ENCODE measurements around the gene CPNE6.
A peak's percentile ranks its signal among the peaks of the same experiment; 100 is the strongest.
"Not testable (repeated sequence)": the region's sequence is repeated elsewhere in the genome, so short reads cannot be mapped to it uniquely, and the experiment has no call there.

The CPNE6 gene

GRCh38 chr14:24088095-24088494, 16.7 kb downstream of the CPNE6 start:
- DNase-seq = no peak

GRCh38 chr14:24089890-24090289, 18.5 kb downstream of the CPNE6 start:
- DNase-seq = no peak

- DNase-seq = no peak
Observed at GRCh38 chr14:24092110-24092504, 20.7 kb downstream of the CPNE6 start.

- no peak for DNase-seq
Observed at GRCh38 chr14:24092505-24093206, 21.3 kb downstream of the CPNE6 start.

- no peak for DNase-seq
Observed at GRCh38 chr14:24093207-24093900, 22.0 kb downstream of the CPNE6 start.

GRCh38 chr14:24093901-24094840, 22.8 kb downstream of the CPNE6 start, which contains the start of gene PCK2:
Gene PCK2, plus strand, starts transcription at chr14:24094311. Its CDS starts 95 bp downstream, at chr14:24094406.
- peak; percentile 53 for DNase-seq

GRCh38 chr14:24094841-24095270, 23.5 kb downstream of the CPNE6 start:
- DNase-seq = no peak

GRCh38 chr14:24095271-24096068, 24.1 kb downstream of the CPNE6 start:
- DNase-seq = peak; percentile 26

GRCh38 chr14:24096545-24097181, 25.3 kb downstream of the CPNE6 start:
- DNase-seq = no peak

GRCh38 chr14:24098229-24098926, 27.0 kb downstream of the CPNE6 start:
- DNase-seq = no peak

- no peak for DNase-seq
Observed at GRCh38 chr14:24098927-24099813, 27.8 kb downstream of the CPNE6 start.

- no peak for DNase-seq
Observed at GRCh38 chr14:24100197-24100981, 29.0 kb downstream of the CPNE6 start.

- DNase-seq = no peak
Observed at GRCh38 chr14:24100982-24101494, 29.7 kb downstream of the CPNE6 start.

- DNase-seq = no peak
Observed at GRCh38 chr14:24102357-24103048, 31.1 kb downstream of the CPNE6 start.

GRCh38 chr14:24103451-24103850, 32.1 kb downstream of the CPNE6 start:
- DNase-seq = no peak

- not testable (repeated sequence) for DNase-seq
Observed at GRCh38 chr14:24105609-24106239, 34.4 kb downstream of the CPNE6 start.

- no peak for DNase-seq
Observed at GRCh38 chr14:24106672-24107271, 35.4 kb downstream of the CPNE6 start.
